ENCODE data around the gene TCOF1. TPM values are rescaled to one million over a fixed set of nuclear protein-coding genes. Genes with fewer than 3 reads are reported as not detected.

TCOF1 gene
- total RNA-seq, 1 donor = 23.1 TPM

GRCh38 chr5:150364004-150364403 is 6.5 kb downstream of the TCOF1 start:
- no peak overlapping the region for H3K4me3 ChIP-seq (ENCODE audit: low read depth, low read length)
- TF ChIP-seq CTCF (IDR thresholded peaks at IDR 0.05; ENCODE audit: insufficient read depth, low read length) = no peak
- DNase-seq (ENCODE audit: low read depth) = no peak

- no peak for DNase-seq (ENCODE audit: low read depth)
- TF ChIP-seq CTCF (IDR thresholded peaks at IDR 0.05; ENCODE audit: insufficient read depth, low read length) = no peak
- no peak overlapping the region for H3K4me3 ChIP-seq (ENCODE audit: low read depth, low read length)
Measured at GRCh38 chr5:150368526-150368925, 11.0 kb downstream of the TCOF1 start.

- no peak for TF ChIP-seq CTCF (IDR thresholded peaks at IDR 0.05; ENCODE audit: insufficient read depth, low read length)
- H3K4me3 ChIP-seq (ENCODE audit: low read depth, low read length) = no peak overlapping the region
- DNase-seq (ENCODE audit: low read depth) = no peak
Measured at GRCh38 chr5:150372639-150373038, 15.1 kb downstream of the TCOF1 start.

- TF ChIP-seq CTCF (IDR thresholded peaks at IDR 0.05; ENCODE audit: insufficient read depth, low read length) = no peak
- no peak overlapping the region for H3K4me3 ChIP-seq (ENCODE audit: low read depth, low read length)
- DNase-seq (ENCODE audit: low read depth) = no peak
Measured at GRCh38 chr5:150374651-150375050, 17.2 kb downstream of the TCOF1 start.

GRCh38 chr5:150376799-150377771 is 19.6 kb downstream of the TCOF1 start:
- TF ChIP-seq CTCF (IDR thresholded peaks at IDR 0.05; ENCODE audit: insufficient read depth, low read length) = no peak
- H3K4me3 ChIP-seq (ENCODE audit: low read depth, low read length) = no peak overlapping the region
- DNase-seq (ENCODE audit: low read depth) = peak; percentile 8

- DNase-seq (ENCODE audit: low read depth) = peak; percentile 85
- no peak for TF ChIP-seq CTCF (IDR thresholded peaks at IDR 0.05; ENCODE audit: insufficient read depth, low read length)
- H3K4me3 ChIP-seq (ENCODE audit: low read depth, low read length) = no peak overlapping the region
Measured at GRCh38 chr5:150377964-150378694, 20.6 kb downstream of the TCOF1 start.
